Neural cell (in vitro differentiated cells): ENCODE data around the gene PPM1H. TPM values are rescaled to one million over a fixed set of nuclear protein-coding genes. Genes with fewer than 3 reads are reported as not detected.
"Not testable (repeated sequence)": the region's sequence is repeated elsewhere in the genome, so short reads cannot be mapped to it uniquely, and the experiment has no call there.

Experiments
- H2AFZ ChIP-seq: fragments of 200-600, 300-800 bp; sonication (generic), shearing (Covaris generic); 2 replicates; pipeline ENCODE4 v1.6.0; 2014; ENCODE audit warnings: low read depth, mild to moderate bottlenecking, antibody characterized with exemption, low read length, moderate library complexity
- H3F3A ChIP-seq: fragments of 200-600 bp; shearing (Covaris generic); 2 replicates; pipeline ENCODE4 v1.6.1; 2016; ENCODE audit warnings: mild to moderate bottlenecking, moderate library complexity, mixed read lengths, antibody characterized with exemption, low read length; ENCODE audit not compliant: insufficient read depth, poor library complexity, severe bottlenecking
- H3K27ac ChIP-seq: fragments of 200-600, 300-800 bp; sonication (generic), shearing (Covaris generic); 2 replicates; pipeline ENCODE4 v1.5.1; 2014; ENCODE audit warnings: mild to moderate bottlenecking, low read length, moderate library complexity
- H3K27me3 ChIP-seq: fragments of 300-800, 200-600 bp; sonication (generic), shearing (Covaris generic); 2 replicates; pipeline ENCODE4 v1.6.0; 2014; ENCODE audit warnings: mild to moderate bottlenecking, low read depth, low read length, moderate library complexity; ENCODE audit not compliant: insufficient read depth
- H3K36me3 ChIP-seq: fragments of 300-800, 200-600 bp; sonication (generic), shearing (Covaris generic); 2 replicates; pipeline ENCODE4 v1.5.1; 2014; ENCODE audit warnings: mild to moderate bottlenecking, antibody characterized with exemption, low read length, moderate library complexity; ENCODE audit not compliant: insufficient read depth
- H3K4me2 ChIP-seq: fragments of 300-800, 200-600 bp; sonication (generic), shearing (Covaris generic); 2 replicates; pipeline ENCODE4 v1.6.0; 2014; ENCODE audit warnings: mild to moderate bottlenecking, low read length
- H3K4me3 ChIP-seq: fragments of 300-800, 200-600 bp; sonication (generic), shearing (Covaris generic); 2 replicates; pipeline ENCODE4 v1.5.1; 2014; ENCODE audit warnings: mild to moderate bottlenecking, low read length, moderate library complexity
- H3K79me2 ChIP-seq: fragments of 200-600 bp; shearing (Covaris generic); replicated peaks from 2 replicates; pipeline ENCODE4 v1.6.0; 2014; ENCODE audit warnings: mild to moderate bottlenecking, low read length, moderate library complexity; ENCODE audit not compliant: insufficient read depth
- H3K9ac ChIP-seq: fragments of 300-800, 200-600 bp; sonication (generic), shearing (Covaris generic); 2 replicates; pipeline ENCODE4 v1.6.1; 2016; ENCODE audit warnings: mild to moderate bottlenecking, low read length, mixed read lengths
- H3K9me2 ChIP-seq: fragments of 200-600 bp; shearing (Covaris generic); 2 replicates; pipeline ENCODE4 v1.6.1; 2016; ENCODE audit warnings: mild to moderate bottlenecking, low read length, mixed read lengths; ENCODE audit not compliant: insufficient read depth
- H3K9me3 ChIP-seq: fragments of 200-600, 300-800 bp; sonication (generic), shearing (Covaris generic); 2 replicates; pipeline ENCODE4 v1.6.1; 2016; ENCODE audit warnings: mild to moderate bottlenecking, mixed run types, low read length, moderate library complexity, mixed read lengths
- H4K20me1 ChIP-seq: fragments of 200-600 bp; shearing (Covaris generic); 2 replicates; pipeline ENCODE4 v1.6.1; 2016; ENCODE audit warnings: mild to moderate bottlenecking, mixed run types; ENCODE audit not compliant: insufficient read depth
- EP300 ChIP-seq: fragments of 450-650 bp; conservative IDR thresholded peaks from 2 replicates; pipeline ENCODE4 v1.6.1; 2014; ENCODE audit warnings: antibody characterized with exemption, mild to moderate bottlenecking, moderate library complexity; ENCODE audit not compliant: poor library complexity, severe bottlenecking
- EZH2 ChIP-seq: fragments of 200-600, 300-800 bp; shearing (Covaris generic), sonication (generic); IDR thresholded peaks from 2 replicates; pipeline ENCODE4 v1.6.1; 2014; ENCODE audit warnings: antibody characterized with exemption, low read length, borderline replicate concordance, mild to moderate bottlenecking; ENCODE audit not compliant: insufficient read depth, poor library complexity, severe bottlenecking
- MXI1 ChIP-seq: fragments of 450-650 bp; conservative IDR thresholded peaks from 2 replicates; pipeline ENCODE4 v1.6.1; 2014; ENCODE audit warnings: antibody characterized with exemption, mild to moderate bottlenecking; ENCODE audit not compliant: poor library complexity, severe bottlenecking
- POLR2AphosphoS5 ChIP-seq: IDR thresholded peaks from 2 replicates; pipeline ENCODE4 v1.6.1; 2012
- RAD21 ChIP-seq: fragments of 450-650 bp; conservative IDR thresholded peaks from 2 replicates; pipeline ENCODE4 v1.6.1; 2014; ENCODE audit warnings: antibody characterized with exemption, mild to moderate bottlenecking, moderate library complexity
- SMC3 ChIP-seq: fragments of 450-650 bp; conservative IDR thresholded peaks from 2 replicates; pipeline ENCODE4 v1.6.1; 2014; ENCODE audit warnings: antibody characterized with exemption, mild to moderate bottlenecking, moderate library complexity; ENCODE audit not compliant: poor library complexity
- TAF1 ChIP-seq: IDR thresholded peaks from 2 replicates; pipeline ENCODE4 v1.6.1; 2012; ENCODE audit warnings: low read depth
- polyA plus RNA-seq: library from polyadenylated mRNA; depleted of rRNA; stranded (reverse); fragments of >200 nt; gene quantifications from 2 replicates; pipeline ENCODE4 v1.2.3, GENCODE V29; 2014
- TF ChIP-seq, protein P1 (sequence below): IDR thresholded peaks from 2 replicates; pipeline ENCODE4 v1.6.1; 2012; ENCODE audit warnings: borderline replicate concordance
- TF ChIP-seq, protein P2 (sequence below): fragments of 450-650 bp; IDR thresholded peaks from 2 replicates; pipeline ENCODE4 v1.5.1; 2014; ENCODE audit warnings: antibody characterized with exemption, mild to moderate bottlenecking, moderate library complexity; ENCODE audit not compliant: poor library complexity, severe bottlenecking

Gene PPM1H
- polyA plus RNA-seq, 1 donor from 2014 or later, result 3.9 TPM

DNA sequence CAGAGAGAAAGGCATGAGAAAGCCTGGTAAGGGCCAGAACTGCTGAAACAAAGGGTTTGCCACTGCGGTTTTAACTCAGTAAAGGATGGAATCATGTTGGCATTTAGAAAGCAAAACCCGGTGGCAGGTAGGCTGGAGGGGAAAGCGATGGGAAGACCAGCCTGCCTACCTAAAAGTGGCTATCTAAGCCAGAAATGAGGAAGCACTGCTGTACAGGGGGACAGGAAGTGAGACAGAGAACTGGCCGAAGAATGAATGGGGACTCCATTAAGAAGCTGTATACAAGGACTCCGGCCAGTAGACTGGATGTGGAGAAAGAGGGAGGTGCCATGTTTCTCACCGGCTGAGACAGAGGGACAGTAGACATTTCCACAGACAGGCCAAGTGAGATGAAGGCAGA is 48.2 kb downstream of the PPM1H start:
- no peak overlapping the region for H2AFZ ChIP-seq
- H3K9ac ChIP-seq, result no peak overlapping the region
- no peak overlapping the region for H3K4me3 ChIP-seq
- H3K9me2 ChIP-seq, result no peaks in the 10 kb centered on the region
- no peaks in the 10 kb centered on the region for H3K79me2 ChIP-seq
- H3K27ac ChIP-seq, result no peak overlapping the region
- TF ChIP-seq SMC3, result no peak
- TF ChIP-seq, protein P1, sequence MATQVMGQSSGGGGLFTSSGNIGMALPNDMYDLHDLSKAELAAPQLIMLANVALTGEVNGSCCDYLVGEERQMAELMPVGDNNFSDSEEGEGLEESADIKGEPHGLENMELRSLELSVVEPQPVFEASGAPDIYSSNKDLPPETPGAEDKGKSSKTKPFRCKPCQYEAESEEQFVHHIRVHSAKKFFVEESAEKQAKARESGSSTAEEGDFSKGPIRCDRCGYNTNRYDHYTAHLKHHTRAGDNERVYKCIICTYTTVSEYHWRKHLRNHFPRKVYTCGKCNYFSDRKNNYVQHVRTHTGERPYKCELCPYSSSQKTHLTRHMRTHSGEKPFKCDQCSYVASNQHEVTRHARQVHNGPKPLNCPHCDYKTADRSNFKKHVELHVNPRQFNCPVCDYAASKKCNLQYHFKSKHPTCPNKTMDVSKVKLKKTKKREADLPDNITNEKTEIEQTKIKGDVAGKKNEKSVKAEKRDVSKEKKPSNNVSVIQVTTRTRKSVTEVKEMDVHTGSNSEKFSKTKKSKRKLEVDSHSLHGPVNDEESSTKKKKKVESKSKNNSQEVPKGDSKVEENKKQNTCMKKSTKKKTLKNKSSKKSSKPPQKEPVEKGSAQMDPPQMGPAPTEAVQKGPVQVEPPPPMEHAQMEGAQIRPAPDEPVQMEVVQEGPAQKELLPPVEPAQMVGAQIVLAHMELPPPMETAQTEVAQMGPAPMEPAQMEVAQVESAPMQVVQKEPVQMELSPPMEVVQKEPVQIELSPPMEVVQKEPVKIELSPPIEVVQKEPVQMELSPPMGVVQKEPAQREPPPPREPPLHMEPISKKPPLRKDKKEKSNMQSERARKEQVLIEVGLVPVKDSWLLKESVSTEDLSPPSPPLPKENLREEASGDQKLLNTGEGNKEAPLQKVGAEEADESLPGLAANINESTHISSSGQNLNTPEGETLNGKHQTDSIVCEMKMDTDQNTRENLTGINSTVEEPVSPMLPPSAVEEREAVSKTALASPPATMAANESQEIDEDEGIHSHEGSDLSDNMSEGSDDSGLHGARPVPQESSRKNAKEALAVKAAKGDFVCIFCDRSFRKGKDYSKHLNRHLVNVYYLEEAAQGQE, result no peak
- no peak for TF ChIP-seq EZH2
- TF ChIP-seq, protein P2, sequence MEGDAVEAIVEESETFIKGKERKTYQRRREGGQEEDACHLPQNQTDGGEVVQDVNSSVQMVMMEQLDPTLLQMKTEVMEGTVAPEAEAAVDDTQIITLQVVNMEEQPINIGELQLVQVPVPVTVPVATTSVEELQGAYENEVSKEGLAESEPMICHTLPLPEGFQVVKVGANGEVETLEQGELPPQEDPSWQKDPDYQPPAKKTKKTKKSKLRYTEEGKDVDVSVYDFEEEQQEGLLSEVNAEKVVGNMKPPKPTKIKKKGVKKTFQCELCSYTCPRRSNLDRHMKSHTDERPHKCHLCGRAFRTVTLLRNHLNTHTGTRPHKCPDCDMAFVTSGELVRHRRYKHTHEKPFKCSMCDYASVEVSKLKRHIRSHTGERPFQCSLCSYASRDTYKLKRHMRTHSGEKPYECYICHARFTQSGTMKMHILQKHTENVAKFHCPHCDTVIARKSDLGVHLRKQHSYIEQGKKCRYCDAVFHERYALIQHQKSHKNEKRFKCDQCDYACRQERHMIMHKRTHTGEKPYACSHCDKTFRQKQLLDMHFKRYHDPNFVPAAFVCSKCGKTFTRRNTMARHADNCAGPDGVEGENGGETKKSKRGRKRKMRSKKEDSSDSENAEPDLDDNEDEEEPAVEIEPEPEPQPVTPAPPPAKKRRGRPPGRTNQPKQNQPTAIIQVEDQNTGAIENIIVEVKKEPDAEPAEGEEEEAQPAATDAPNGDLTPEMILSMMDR, result no peak
- TF ChIP-seq MXI1, result no peak
- TF ChIP-seq POLR2AphosphoS5, result no peak
- no peak for TF ChIP-seq RAD21
- no peak for TF ChIP-seq TAF1
- TF ChIP-seq EP300, result no peak
- no peaks in the 10 kb centered on the region for H4K20me1 ChIP-seq
- H3K9me3 ChIP-seq, result no peaks in the 10 kb centered on the region
- H3F3A ChIP-seq, result no peaks in the 10 kb centered on the region
- no peaks in the 10 kb centered on the region for H3K36me3 ChIP-seq
- H3K4me2 ChIP-seq, result no peak overlapping the region
- H3K27me3 ChIP-seq, result no peaks in the 10 kb centered on the region

DNA sequence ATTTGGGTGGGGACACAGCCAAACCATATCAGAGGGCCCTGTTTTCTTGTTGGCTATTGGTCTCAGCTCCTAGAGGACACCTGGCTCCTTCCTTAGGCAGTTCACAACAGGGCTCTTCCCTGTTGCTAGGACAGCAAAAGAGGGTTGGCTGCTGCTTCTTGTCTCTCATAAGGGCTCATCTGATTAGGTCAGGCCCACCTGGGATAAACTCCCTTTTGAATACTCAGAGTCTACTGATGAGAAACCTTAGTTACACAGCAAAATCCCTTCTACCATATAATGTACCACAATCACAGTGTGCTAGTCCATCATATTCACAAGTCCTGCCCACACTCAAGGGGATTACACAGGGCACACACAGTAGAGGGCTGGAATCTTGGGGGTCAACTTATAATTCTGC is 49.7 kb downstream of the PPM1H start:
- H3K9me3 ChIP-seq, result peaks cover 6% of the 10 kb centered on the region
- no peaks in the 10 kb centered on the region for H3K79me2 ChIP-seq
- no peak overlapping the region for H2AFZ ChIP-seq
- H3K9ac ChIP-seq, result no peak overlapping the region
- no peak overlapping the region for H3K4me3 ChIP-seq
- no peaks in the 10 kb centered on the region for H3K9me2 ChIP-seq
- H3K27ac ChIP-seq, result no peak overlapping the region
- no peak overlapping the region for H3K4me2 ChIP-seq
- TF ChIP-seq POLR2AphosphoS5 (no peak), TAF1 (no peak), RAD21 (no peak), MXI1 (no peak), EP300 (no peak), EZH2 (no peak), SMC3 (no peak)
- TF ChIP-seq, protein P1, result no peak
- TF ChIP-seq, protein P2, result no peak
- H4K20me1 ChIP-seq, result no peaks in the 10 kb centered on the region
- H3K27me3 ChIP-seq, result no peaks in the 10 kb centered on the region
- H3K36me3 ChIP-seq, result no peaks in the 10 kb centered on the region
- no peaks in the 10 kb centered on the region for H3F3A ChIP-seq

DNA sequence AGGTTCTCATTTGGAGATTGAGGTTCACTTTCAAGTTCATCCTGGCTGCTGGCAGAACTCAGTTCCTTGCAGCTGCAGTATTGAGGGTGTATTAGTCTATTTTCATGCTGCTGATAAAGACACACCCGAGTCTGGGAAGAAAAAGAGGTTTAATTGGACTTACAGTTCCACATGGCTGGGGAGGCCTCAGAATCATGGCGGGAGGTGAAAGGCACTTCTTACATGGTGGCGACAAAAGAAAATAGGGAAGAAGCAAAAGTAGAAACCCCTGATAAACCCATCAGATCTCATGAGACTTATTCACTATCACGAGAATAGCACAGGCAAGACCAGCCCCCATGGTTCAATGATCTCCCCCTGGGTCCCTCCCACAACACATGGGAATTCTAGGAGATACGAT is 50.1 kb downstream of the PPM1H start:
- H3K9me2 ChIP-seq, H3K4me2 ChIP-seq, H3F3A ChIP-seq, H3K27ac ChIP-seq, H3K27me3 ChIP-seq, H4K20me1 ChIP-seq, H3K36me3 ChIP-seq, H3K9ac ChIP-seq, H2AFZ ChIP-seq, H3K4me3 ChIP-seq, H3K9me3 ChIP-seq, H3K79me2 ChIP-seq: not testable (repeated sequence)
